Measurements from ENCODE around the gene SERPINA1. TPM values are rescaled to one million over a fixed set of nuclear protein-coding genes. Genes with fewer than 3 reads are reported as not detected.

SERPINA1 gene
- total and polyA plus RNA-seq, 4 donors: 10,220 to 47,972 (median 25,583) TPM

DNA sequence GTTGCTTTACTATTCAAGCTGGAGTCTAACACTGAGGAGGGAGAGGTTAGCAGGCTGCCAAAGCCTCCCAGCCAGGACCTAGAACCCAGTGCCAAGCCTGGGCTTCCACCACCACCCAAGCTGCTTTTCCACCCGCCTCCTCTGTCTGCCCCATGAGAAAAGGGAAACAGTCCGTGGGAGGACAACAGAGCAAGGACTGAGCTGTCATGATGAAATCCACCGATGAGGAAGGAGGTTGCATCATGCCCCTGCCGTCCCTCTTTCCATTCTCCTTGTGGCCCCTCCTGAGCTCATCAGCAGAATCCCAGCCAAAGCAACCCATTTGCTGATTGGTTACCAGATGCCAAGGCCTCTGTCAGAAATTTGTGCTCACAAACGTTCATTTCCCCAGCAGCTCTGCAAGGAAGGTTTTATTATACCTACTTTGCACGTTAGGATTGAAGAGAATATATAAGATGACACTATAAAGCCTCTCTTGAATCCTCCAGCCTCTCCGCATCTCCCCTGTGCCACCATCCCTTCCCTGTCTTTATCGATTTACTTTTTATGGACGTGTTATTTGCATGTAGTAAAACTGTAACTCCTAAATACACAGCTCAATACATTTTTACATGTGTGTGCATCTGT, 6.3 kb upstream of the SERPINA1 start:
- Histone ChIP-seq H3K9me3 (ENCODE audit: control insufficient read depth in 4 of 4, low read length in 3 of 4) (no peaks in the 10 kb centered on the region), H3K4me3 (ENCODE audit: low read depth in 1 of 3, low read length in 3 of 3) (peak overlapping the region; percentile 8 to 42 (median 37)), H3K27ac (ENCODE audit: low read depth in 1 of 2, low read length in 2 of 2) (peak overlapping the region; percentile 94 to 98), H3K36me3 (ENCODE audit: control insufficient read depth in 4 of 4, insufficient read depth in 3 of 4, low read depth in 1 of 4, low read length in 3 of 4) (no peaks in the 10 kb centered on the region), H3K9ac (ENCODE audit: low read depth in 1 of 2, low read length in 2 of 2) (peak overlapping the region; percentile 13 to 67), H3K4me1 (ENCODE audit: control insufficient read depth in 4 of 4, insufficient read depth in 4 of 4, low read length in 3 of 4) (peaks cover 15 to 67% (median 49%) of the 10 kb centered on the region in 4 donors), H3K27me3 (ENCODE audit: control insufficient read depth in 4 of 4, insufficient read depth in 4 of 4, low read length in 3 of 4) (no peaks in the 10 kb centered on the region)
- no peak for DNase-seq (ENCODE audit: low spot score)
- 18% methylated on average over 9 of the region's 9 CpGs for WGBS
- TF ChIP-seq, protein P1, sequence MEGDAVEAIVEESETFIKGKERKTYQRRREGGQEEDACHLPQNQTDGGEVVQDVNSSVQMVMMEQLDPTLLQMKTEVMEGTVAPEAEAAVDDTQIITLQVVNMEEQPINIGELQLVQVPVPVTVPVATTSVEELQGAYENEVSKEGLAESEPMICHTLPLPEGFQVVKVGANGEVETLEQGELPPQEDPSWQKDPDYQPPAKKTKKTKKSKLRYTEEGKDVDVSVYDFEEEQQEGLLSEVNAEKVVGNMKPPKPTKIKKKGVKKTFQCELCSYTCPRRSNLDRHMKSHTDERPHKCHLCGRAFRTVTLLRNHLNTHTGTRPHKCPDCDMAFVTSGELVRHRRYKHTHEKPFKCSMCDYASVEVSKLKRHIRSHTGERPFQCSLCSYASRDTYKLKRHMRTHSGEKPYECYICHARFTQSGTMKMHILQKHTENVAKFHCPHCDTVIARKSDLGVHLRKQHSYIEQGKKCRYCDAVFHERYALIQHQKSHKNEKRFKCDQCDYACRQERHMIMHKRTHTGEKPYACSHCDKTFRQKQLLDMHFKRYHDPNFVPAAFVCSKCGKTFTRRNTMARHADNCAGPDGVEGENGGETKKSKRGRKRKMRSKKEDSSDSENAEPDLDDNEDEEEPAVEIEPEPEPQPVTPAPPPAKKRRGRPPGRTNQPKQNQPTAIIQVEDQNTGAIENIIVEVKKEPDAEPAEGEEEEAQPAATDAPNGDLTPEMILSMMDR (IDR thresholded peaks at IDR 0.05; ENCODE audit: low read depth, low read length, missing input control): no peak
- TF ChIP-seq NR2F2 (IDR thresholded peaks at IDR 0.05) (no peak), RAD21 (IDR thresholded peaks at IDR 0.05) (no peak), GABPA (IDR thresholded peaks at IDR 0.05 in 1 of 2, conservative IDR thresholded peaks at IDR 0.05 in 1 of 2) (no peak), HNF4G (IDR thresholded peaks at IDR 0.05) (no peak), SP1 (IDR thresholded peaks at IDR 0.05) (peak; percentile 84), HNF4A (conservative IDR thresholded peaks at IDR 0.05) (peak in 1 of 2 donors; percentile 71), YY1 (IDR thresholded peaks at IDR 0.05) (peak; percentile 50), EGR1 (IDR thresholded peaks at IDR 0.05; ENCODE audit: low read depth in 2 of 2) (peak; percentile 82 to 92), TAF1 (conservative IDR thresholded peaks at IDR 0.05) (peak; percentile 84), JUND (IDR thresholded peaks at IDR 0.05) (peak in 1 of 2 donors; percentile 74), RXRA (IDR thresholded peaks at IDR 0.05) (peak; percentile 64 to 83), FOXA2 (IDR thresholded peaks at IDR 0.05) (peak; percentile 60), FOXA1 (IDR thresholded peaks at IDR 0.05) (peak; percentile 56)
- TF ChIP-seq, protein P2, sequence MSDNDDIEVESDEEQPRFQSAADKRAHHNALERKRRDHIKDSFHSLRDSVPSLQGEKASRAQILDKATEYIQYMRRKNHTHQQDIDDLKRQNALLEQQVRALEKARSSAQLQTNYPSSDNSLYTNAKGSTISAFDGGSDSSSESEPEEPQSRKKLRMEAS (IDR thresholded peaks at IDR 0.05): peak; percentile 83
- TF ChIP-seq, protein P3, sequence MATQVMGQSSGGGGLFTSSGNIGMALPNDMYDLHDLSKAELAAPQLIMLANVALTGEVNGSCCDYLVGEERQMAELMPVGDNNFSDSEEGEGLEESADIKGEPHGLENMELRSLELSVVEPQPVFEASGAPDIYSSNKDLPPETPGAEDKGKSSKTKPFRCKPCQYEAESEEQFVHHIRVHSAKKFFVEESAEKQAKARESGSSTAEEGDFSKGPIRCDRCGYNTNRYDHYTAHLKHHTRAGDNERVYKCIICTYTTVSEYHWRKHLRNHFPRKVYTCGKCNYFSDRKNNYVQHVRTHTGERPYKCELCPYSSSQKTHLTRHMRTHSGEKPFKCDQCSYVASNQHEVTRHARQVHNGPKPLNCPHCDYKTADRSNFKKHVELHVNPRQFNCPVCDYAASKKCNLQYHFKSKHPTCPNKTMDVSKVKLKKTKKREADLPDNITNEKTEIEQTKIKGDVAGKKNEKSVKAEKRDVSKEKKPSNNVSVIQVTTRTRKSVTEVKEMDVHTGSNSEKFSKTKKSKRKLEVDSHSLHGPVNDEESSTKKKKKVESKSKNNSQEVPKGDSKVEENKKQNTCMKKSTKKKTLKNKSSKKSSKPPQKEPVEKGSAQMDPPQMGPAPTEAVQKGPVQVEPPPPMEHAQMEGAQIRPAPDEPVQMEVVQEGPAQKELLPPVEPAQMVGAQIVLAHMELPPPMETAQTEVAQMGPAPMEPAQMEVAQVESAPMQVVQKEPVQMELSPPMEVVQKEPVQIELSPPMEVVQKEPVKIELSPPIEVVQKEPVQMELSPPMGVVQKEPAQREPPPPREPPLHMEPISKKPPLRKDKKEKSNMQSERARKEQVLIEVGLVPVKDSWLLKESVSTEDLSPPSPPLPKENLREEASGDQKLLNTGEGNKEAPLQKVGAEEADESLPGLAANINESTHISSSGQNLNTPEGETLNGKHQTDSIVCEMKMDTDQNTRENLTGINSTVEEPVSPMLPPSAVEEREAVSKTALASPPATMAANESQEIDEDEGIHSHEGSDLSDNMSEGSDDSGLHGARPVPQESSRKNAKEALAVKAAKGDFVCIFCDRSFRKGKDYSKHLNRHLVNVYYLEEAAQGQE (IDR thresholded peaks at IDR 0.05): no peak
- TF ChIP-seq, protein P4, sequence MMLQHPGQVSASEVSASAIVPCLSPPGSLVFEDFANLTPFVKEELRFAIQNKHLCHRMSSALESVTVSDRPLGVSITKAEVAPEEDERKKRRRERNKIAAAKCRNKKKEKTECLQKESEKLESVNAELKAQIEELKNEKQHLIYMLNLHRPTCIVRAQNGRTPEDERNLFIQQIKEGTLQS (IDR thresholded peaks at IDR 0.05): peak; percentile 98
- TF ChIP-seq, protein P5, sequence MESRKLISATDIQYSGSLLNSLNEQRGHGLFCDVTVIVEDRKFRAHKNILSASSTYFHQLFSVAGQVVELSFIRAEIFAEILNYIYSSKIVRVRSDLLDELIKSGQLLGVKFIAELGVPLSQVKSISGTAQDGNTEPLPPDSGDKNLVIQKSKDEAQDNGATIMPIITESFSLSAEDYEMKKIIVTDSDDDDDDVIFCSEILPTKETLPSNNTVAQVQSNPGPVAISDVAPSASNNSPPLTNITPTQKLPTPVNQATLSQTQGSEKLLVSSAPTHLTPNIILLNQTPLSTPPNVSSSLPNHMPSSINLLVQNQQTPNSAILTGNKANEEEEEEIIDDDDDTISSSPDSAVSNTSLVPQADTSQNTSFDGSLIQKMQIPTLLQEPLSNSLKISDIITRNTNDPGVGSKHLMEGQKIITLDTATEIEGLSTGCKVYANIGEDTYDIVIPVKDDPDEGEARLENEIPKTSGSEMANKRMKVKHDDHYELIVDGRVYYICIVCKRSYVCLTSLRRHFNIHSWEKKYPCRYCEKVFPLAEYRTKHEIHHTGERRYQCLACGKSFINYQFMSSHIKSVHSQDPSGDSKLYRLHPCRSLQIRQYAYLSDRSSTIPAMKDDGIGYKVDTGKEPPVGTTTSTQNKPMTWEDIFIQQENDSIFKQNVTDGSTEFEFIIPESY (IDR thresholded peaks at IDR 0.05): peak; percentile 46
